HEK293T (cell line): ENCODE measurements around the gene LIMCH1.

Source experiments
- BHLHE40 ChIP-seq: fragments of 450-650 bp; IDR thresholded peaks from 2 replicates; pipeline ENCODE4 v1.6.1; 2016; ENCODE audit warnings: mild to moderate bottlenecking, moderate library complexity, borderline replicate concordance
- ELF4 ChIP-seq: fragments of 450-650 bp; IDR thresholded peaks from 2 replicates; pipeline ENCODE4 v1.6.1; 2017; ENCODE audit warnings: antibody characterized with exemption

DNA sequence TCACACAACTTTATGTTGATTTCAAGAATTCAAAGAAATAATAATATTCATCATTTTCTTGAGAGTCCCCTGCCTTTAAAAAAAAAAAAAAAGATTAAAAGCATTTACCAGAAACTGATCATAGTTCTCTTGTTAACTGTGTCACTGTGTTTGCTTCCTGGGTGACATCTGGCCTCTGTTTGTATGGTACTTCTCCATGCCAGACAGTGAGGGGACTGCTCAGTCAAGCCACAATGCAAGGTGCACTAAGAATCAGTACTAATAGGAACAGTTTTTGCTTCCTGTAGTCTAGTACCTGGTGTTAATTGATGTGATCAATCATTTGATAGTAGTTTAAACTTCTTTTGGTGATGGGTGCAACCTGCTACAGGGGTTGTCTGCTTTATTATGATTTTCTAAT lies 133.0 kb downstream of the LIMCH1 start:
- no peak for TF ChIP-seq BHLHE40
- no peak for TF ChIP-seq ELF4
